ENCODE data around the gene RFFL.
A peak's percentile ranks its signal among the peaks of the same experiment; 100 is the strongest.
"Not testable (repeated sequence)": the region's sequence is repeated elsewhere in the genome, so short reads cannot be mapped to it uniquely, and the experiment has no call there.

RFFL gene

DNA sequence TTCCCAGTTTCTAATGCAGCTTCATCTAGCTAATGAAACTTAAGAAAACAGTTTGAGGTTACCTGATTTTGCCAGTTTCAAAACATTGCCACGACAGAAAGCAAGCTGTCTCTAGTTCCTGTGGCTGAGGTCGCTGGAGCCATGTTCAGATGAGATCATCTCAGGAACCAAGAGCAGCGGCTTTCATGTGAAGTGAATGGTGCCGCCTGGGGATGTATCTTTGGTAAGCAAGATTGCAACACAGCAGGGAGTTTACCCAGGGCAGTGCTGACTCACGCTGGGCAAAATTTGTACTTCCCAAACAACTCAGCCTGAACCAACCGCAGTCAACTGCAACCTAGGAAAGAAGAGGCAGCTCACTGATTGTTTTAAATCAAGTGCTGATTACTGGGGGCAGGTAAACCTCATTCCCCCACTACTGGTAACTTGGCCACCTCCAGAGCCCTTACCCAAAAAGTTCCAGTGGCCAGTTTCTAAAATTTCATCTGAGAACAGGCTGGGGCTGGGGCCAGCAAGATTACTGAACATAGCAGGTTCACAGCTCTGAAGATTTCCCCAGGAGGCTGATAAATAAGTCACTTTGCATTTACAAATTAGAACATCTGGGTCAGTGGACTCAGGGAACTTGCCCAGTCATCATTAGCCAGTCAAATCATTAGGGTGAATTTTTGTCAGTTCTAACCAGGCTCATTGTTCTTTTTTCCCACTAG is at the start of gene RFFL:
Gene RFFL, minus strand, starts transcription at position 194 of the 710 bp plus-strand sequence. CDS start 37,154 bp downstream, outside the sequence.
- peak; percentile 63 to 86 for DNase-seq (ENCODE audit: low read depth in 2 of 2)

GRCh38 chr17:35110791-35111190 is 47.3 kb upstream of the RFFL start:
- not testable (repeated sequence) for DNase-seq (ENCODE audit: low read depth in 2 of 2)

GRCh38 chr17:35104844-35105450 is 41.4 kb upstream of the RFFL start:
- no peak for DNase-seq (ENCODE audit: low read depth in 2 of 2)

DNA sequence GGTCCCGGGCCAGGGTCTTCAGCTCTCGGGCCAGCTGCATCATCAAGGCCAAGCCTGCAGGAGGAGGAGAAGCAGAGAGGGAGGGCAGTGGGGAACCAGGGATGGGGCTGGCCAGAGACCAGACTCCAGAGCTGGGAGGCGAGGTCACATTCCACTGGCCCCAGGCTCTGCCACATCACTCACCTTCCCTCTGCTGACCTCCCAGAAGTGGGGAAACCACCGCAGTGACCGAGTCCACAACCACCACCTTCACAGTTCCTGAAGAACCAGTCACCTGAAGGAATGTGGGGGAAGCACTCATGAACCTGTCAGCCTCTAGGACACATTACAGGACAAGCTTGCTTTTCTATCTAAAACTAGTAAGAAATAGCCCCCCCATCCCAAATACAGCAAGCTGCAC is 39.8 kb upstream of the RFFL start:
- no peak for DNase-seq (ENCODE audit: low read depth in 2 of 2)

GRCh38 chr17:35101725-35102124 is 38.2 kb upstream of the RFFL start:
- DNase-seq (ENCODE audit: low read depth in 2 of 2), result no peak

DNA sequence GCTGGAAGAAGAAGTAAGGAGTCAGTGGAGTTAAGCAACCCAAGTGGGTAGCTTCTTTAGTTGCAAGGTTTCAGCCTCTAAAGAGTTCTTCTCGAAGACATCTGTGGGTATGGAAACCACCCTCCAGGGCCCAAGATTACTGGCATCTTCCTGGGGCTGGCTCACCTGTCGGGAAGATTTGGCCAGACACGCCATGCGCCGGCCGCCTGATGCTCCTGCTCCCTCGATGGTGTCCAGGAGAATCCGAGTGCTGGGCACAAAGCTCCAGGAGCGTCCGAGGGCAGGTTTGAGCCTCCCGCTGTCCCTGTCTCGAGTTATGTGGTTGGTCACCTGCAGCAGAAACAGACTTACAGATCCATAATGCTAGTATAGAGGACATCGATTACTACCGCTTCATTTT is 37.5 kb upstream of the RFFL start:
- no peak for DNase-seq (ENCODE audit: low read depth in 2 of 2)

DNA sequence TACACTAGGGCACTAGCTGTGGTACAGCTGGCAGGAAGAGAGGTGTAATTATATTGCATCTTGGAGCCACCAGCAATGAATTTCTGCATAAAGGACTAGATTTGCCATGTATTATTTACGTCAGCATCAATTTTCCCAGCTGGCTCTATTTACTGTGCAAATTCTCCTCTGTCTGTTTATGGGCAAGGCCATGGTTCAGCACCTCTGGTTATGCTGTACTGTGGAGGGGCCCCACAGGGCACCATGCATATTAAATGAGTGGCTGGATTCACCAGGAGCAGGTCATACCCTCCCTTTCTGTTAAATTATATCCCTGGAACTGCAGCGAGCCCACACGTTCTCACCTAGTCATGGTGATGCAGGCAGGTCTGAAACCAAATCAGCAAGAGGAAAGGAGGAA is 36.4 kb upstream of the RFFL start:
- DNase-seq (ENCODE audit: low read depth in 2 of 2), result no peak

GRCh38 chr17:35097776-35098175 is 34.3 kb upstream of the RFFL start:
- DNase-seq (ENCODE audit: low read depth in 2 of 2), result no peak

- no peak for DNase-seq (ENCODE audit: low read depth in 2 of 2)
Observed at GRCh38 chr17:35095741-35096140, 32.2 kb upstream of the RFFL start.

GRCh38 chr17:35094902-35095301 is 31.4 kb upstream of the RFFL start:
- no peak for DNase-seq (ENCODE audit: low read depth in 2 of 2)

- DNase-seq (ENCODE audit: low read depth in 2 of 2), result not testable (repeated sequence)
Observed at GRCh38 chr17:35090707-35091106, 27.2 kb upstream of the RFFL start.

DNA sequence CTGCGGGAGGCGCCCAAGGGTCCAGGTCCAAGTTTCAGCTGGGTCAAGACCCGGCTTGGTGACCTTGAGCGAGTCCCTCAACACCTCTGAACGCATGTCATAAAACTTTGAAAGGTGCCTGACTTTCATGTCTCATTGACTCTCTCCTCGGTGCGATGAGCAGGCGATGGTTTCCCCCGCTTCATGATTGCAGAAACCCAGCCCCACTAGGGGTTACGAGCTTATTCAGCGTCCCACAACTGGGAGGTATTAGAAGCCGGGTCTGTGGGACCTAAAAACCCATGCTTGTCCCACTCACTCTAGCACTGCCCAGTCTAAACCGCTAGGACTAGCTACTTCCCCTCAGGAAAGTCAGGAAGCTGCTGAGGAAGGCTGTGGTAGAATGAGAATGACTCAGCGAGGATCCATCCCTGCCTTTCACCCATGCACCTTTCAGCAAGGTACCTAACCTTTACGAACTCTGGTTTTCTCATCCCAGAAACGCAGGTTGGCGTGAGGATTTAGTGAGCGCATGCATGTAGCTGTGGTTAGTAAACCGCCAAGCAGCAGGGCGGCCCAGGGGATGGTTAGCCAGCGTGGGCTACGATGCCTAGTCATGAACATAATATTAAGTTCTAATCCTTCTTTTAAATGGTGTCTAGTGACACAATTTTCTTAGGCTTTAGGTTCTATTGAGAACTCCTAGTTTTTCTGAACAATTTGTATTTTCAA is 26.2 kb upstream of the RFFL start:
- peak; percentile 7 to 40 for DNase-seq (ENCODE audit: low read depth in 2 of 2)

DNA sequence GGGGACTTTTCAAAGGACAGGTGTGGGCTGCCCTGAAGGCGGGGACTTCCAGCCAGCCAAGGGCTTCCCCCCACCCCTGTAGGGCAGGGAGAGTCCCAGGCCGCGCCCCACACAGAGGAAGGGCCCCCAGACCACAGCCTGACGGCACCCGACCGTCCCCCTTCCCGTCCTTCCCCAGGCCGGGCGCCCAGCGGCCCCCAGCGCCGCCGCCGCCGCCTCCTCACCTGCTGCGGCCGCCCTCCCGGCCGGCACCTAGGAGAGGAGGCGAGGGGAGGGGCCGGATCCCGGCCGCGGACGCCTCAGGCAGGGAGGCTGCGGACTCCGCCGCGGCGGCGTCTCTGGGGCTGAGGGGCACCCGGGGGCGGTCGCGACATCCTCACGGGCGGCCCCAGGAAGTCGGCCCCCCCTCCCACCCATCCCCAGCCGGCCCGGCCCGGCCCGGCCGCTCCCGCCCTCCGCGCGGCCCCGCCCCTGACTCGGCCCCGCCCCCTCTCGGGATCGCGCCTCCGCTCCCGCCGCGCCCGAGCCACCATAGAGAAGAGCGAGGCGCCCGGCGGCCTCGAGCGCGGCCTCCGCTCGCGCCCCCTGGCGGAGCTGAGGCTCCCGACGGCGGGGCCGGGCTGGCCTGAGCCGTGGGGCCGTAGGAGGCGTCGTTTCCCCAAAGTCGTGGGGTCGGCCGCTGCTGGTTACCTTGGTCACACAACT is 25.5 kb upstream of the RFFL start:
- DNase-seq (ENCODE audit: low read depth in 2 of 2), result peak; percentile 76 to 85

DNA sequence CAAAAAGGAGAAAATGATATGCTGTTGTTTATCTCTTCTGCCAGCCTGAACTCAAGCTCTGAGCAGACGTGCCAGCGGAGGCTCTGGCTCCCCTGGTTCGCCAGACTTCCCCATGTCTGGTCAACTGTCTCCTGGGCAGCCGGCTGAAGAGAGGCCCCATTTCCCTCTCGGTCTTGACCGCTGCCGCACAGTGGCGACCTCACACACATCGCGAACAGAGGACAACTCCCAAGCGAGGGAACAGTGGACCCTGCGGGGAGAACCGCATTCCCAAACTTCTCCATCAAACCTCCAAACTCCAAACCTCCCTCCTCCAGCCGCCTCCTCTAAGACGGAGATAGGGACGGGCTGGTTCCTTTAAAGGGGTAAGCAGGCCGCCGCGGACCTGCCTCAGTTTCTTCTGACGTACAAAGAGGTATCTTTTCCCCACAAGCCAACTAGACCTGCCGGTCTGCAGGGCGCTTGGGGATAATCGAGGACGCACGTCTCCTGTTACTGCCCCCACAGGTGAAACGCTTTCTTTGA is 24.9 kb upstream of the RFFL start:
- peak in 1 of 2 donors; percentile 3 for DNase-seq (ENCODE audit: low read depth in 2 of 2)

DNA sequence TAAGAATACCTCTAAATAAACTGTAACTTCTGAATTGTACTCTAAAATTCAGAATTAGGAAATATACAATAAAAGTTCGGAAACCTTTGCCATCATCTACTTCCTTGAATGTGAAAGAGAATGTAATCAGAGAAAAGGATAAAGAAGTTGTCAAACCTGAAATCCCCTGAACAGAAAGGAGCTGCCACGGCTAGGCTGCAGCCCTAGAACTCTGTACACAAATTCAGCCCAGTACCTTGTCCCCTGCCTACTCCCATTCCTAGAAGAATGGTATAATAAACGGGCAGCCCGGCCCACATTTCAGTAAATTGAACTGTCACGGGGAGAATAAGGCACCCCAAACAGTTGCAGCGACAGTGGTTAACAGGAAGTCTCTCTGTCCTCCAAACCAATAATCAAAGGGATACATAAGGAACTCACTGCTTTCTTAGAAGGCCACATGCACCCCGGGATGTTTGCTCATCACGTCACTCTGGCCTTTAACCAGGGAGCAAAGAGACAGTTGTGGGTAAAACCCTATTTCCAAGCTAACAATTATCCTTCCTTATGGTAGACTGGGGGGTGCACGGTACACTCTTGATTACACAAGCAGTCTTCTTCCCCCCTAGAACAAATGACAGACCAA is 24.3 kb upstream of the RFFL start:
- DNase-seq (ENCODE audit: low read depth in 2 of 2), result no peak

- no peak for DNase-seq (ENCODE audit: low read depth in 2 of 2)
Observed at GRCh38 chr17:35086931-35087573, 23.5 kb upstream of the RFFL start.

DNA sequence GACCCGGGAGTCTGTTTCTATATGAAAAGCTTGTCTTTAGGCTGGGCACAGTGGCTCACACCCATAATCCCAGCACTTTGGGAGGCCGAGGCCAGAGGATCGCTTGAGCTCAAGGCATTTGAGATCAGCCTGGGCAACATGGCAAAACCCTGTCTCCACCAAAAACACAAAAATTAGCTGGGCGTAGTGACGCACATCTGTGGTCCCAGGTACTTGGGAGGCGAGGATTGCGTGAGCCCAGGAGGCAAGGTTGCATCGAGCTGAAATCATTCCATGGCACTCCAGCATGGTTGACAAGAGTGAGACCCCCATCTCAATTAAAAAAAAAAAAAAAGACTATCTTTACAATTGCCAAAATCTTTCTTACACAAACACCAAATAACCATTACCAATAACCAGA is 22.7 kb upstream of the RFFL start:
- no peak for DNase-seq (ENCODE audit: low read depth in 2 of 2)

- no peak for DNase-seq (ENCODE audit: low read depth in 2 of 2)
Observed at GRCh38 chr17:35084987-35085386, 21.5 kb upstream of the RFFL start.

DNA sequence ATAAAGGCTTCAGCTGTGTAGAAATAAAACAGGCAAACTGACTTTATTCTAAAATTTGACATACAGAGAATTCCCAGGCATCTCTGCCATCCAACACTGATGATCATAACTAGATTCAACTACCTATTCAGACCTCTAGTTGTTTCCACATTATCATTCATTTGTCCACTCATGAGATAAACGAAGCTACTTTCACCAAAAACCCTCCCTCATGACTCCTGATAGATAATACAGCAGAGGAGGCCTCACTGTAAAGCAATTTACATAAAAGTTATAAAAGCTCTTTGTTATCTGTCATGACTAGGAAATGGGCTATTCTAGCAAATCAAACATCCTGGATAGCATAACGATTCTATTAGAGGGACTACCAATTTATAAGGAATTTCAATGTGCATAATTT is 19.6 kb upstream of the RFFL start:
- DNase-seq (ENCODE audit: low read depth in 2 of 2), result no peak

DNA sequence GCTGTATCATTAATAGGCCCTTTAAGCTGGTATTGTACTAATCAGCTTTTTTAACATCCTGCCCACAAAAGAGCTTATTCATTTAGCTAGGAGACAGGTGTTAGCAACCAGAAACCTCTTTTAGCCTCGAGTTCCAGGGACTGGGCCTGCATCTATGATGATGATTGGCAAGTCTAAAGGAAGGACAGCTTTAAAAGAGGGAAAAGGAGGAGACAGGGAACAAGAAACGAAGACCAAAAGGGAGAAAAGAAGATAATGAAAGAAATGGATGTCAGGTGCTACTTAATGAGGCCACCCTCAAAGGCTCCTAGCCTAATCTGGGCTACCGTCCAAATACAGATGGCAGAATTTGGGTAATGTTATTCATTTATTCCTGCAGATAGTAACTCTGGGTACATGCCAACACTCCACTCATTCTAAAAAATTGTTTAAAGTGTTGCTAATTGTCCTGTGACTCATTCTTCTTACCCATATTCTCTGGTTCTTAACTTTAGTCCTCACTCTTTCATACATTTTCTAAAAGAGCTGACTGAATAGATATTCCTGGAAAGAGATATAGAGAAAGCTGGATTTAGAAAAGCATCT is 18.7 kb upstream of the RFFL start:
- no peak for DNase-seq (ENCODE audit: low read depth in 2 of 2)

GRCh38 chr17:35081638-35082037 is 18.1 kb upstream of the RFFL start:
- no peak for DNase-seq (ENCODE audit: low read depth in 2 of 2)

Data from stimulated activated CD8-positive, alpha-beta memory T cell treated with anti-CD3 and anti-CD28 coated beads, Interleukin-15, amount 100 ng/mL, for 4 hours (primary cell).